ENCODE measurements around the gene TTYH2. TPM values are rescaled to one million over a fixed set of nuclear protein-coding genes. Genes with fewer than 3 reads are reported as not detected.

The TTYH2 gene
- total RNA-seq, 1 experiment from 2014 or later, result 0.28 TPM

DNA sequence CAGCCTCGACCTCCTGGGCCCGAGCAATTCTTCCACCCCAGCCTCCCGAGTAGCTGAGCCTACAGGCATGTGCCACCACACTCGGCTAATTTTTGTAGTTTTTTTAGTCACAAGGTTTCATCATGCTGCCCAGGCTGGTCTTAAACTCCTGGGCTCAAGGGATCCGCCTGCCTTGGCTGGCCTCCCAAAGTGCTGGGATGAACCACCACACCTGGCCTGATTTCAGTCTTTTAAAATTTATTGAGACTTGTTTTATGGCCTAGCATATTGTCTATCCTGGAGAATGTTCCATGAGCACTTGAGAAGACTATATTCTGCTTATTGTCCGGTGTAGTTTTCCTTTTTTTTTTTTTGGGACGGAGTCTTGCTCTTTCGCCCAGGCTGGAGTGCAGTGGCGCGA, 79.1 kb downstream of the TTYH2 start:
- H3K36me3 Mint-ChIP-seq (ENCODE audit: insufficient read depth, unreplicated experiment), result no peaks in the 10 kb centered on the region
- peaks cover 9% of the 10 kb centered on the region for H3K4me1 Mint-ChIP-seq (ENCODE audit: low read depth, unreplicated experiment)
- no peaks in the 10 kb centered on the region for H3K9me3 Mint-ChIP-seq (ENCODE audit: low read depth, unreplicated experiment)
- H3K27ac Mint-ChIP-seq (ENCODE audit: unreplicated experiment), result no peak overlapping the region
- intact Hi-C loops (cut with micrococcal nuclease; ENCODE audit: unreplicated experiment), result loop anchor here (10.0 kb wide), 1 partner anchor 202 kb away; no protein-coding TSS in a partner anchor
- peaks cover 72% of the 10 kb centered on the region for H3K27me3 Mint-ChIP-seq (ENCODE audit: unreplicated experiment)
- H3K4me3 Mint-ChIP-seq (ENCODE audit: low read depth, unreplicated experiment), result no peak overlapping the region
- no peak for DNase-seq
- TF ChIP-seq CTCF (IDR thresholded peaks at IDR 0.05; ENCODE audit: unreplicated experiment), result no peak
- BruUV-seq (replicated peaks), result no TSS peak
- CTCF ChIA-PET, result no interaction called here

DNA sequence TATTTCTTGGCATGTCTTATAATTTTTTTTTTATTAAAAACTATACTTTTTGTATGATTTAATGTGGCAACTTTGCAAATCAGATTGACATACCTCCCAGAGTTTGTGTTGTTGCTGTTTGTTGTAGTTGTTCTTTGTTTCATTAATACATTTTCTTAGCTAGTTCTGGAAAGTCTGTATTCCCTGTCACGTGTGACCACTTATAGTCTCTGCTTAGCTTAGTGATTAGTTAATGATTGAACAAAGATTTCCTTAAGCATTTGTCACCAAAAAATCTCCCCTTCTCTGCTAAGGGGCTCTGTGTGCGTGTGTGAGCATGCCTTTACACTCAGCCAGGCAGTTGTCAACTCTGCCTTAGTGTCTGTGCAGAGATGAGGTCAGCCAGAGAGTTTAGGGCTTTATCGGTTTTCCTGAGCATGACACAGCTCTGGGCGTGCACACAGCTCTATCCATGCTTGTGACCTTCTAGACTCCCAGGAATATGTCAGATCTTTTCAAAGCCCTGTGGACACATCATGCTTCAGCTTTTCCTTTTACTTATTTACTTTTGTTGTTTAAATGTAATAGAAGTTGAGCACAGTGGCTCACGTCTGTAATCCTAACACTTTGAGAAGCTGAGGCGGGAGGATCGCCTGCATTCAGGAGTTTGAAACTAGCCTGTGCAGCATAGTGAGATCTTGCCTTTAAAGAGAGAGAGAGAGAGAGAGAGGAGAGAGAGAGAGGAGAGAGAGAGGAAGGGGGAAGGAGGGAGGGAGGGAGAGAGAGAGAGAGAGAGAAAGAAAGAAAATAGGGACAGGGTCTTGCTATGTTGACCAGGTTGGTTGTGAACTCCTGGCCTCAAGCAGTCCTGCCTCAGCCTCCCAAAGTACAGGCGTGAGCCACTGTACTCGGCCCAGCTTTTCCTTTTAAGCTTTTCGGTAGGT, 82.5 kb downstream of the TTYH2 start:
- Mint-ChIP-seq H3K27ac (ENCODE audit: unreplicated experiment) (no peak overlapping the region), H3K4me3 (ENCODE audit: low read depth, unreplicated experiment) (no peak overlapping the region), H3K4me1 (ENCODE audit: low read depth, unreplicated experiment) (peaks cover 9% of the 10 kb centered on the region), H3K36me3 (ENCODE audit: insufficient read depth, unreplicated experiment) (no peaks in the 10 kb centered on the region), H3K9me3 (ENCODE audit: low read depth, unreplicated experiment) (no peaks in the 10 kb centered on the region), H3K27me3 (ENCODE audit: unreplicated experiment) (peaks cover 71% of the 10 kb centered on the region)
- DNase-seq, result no peak
- CTCF ChIA-PET, result interaction anchor here (0.9 to 1.7 kb wide), 8 partner anchors 7 to 85 kb away, joined by 3 to 10 read pairs (median 3); partner anchors contain the start of gene TTYH2
- intact Hi-C loops (cut with micrococcal nuclease; ENCODE audit: unreplicated experiment), result loop anchor here (10.0 kb wide), 1 partner anchor 199 kb away; no protein-coding TSS in a partner anchor
- no TSS peak for BruUV-seq (replicated peaks)
- TF ChIP-seq CTCF (IDR thresholded peaks at IDR 0.05; ENCODE audit: unreplicated experiment), result no peak

GRCh38 chr17:74296548-74296936, 83.2 kb downstream of the TTYH2 start:
- peak; percentile 51 for DNase-seq
- Mint-ChIP-seq H3K36me3 (ENCODE audit: insufficient read depth, unreplicated experiment) (no peaks in the 10 kb centered on the region), H3K4me3 (ENCODE audit: low read depth, unreplicated experiment) (no peak overlapping the region), H3K27me3 (ENCODE audit: unreplicated experiment) (peaks cover 71% of the 10 kb centered on the region), H3K4me1 (ENCODE audit: low read depth, unreplicated experiment) (peaks cover 9% of the 10 kb centered on the region), H3K27ac (ENCODE audit: unreplicated experiment) (no peak overlapping the region), H3K9me3 (ENCODE audit: low read depth, unreplicated experiment) (no peaks in the 10 kb centered on the region)
- intact Hi-C loops (cut with micrococcal nuclease; ENCODE audit: unreplicated experiment), result loop anchor here (10.0 kb wide), 1 partner anchor 198 kb away; no protein-coding TSS in a partner anchor
- CTCF ChIA-PET, result interaction anchor here (0.9 to 1.7 kb wide), 7 partner anchors 8 to 85 kb away, joined by 3 to 10 read pairs (median 3); partner anchors contain the start of gene TTYH2
- BruUV-seq (replicated peaks), result no TSS peak
- TF ChIP-seq CTCF (IDR thresholded peaks at IDR 0.05; ENCODE audit: unreplicated experiment), result peak; percentile 30

DNA sequence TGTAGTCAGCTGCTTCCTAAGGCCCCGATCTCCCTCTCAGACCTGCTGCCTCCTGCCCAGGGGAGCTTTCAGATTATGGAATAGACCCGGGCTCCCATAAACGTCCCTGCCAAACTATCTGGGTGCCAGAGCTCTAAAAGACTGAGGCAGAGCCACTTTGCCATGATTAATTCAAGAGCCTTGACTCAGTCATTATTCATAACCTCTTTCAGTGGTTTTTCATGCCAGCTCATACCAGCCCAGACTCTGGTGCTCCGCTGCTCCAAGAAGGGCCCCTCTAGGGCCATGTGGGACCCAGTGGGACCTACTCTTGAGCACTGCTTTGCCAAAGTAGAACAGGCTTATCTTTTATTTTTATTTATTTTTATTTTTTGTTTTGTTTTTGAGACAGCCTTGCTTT, 84.6 kb downstream of the TTYH2 start:
- Mint-ChIP-seq H3K4me1 (ENCODE audit: low read depth, unreplicated experiment) (peaks cover 9% of the 10 kb centered on the region), H3K36me3 (ENCODE audit: insufficient read depth, unreplicated experiment) (no peaks in the 10 kb centered on the region), H3K27ac (ENCODE audit: unreplicated experiment) (no peak overlapping the region), H3K4me3 (ENCODE audit: low read depth, unreplicated experiment) (no peak overlapping the region), H3K9me3 (ENCODE audit: low read depth, unreplicated experiment) (no peaks in the 10 kb centered on the region), H3K27me3 (ENCODE audit: unreplicated experiment) (peaks cover 73% of the 10 kb centered on the region)
- TF ChIP-seq CTCF (IDR thresholded peaks at IDR 0.05; ENCODE audit: unreplicated experiment), result no peak
- CTCF ChIA-PET, result no interaction called here
- BruUV-seq (replicated peaks), result no TSS peak
- no peak for DNase-seq
- intact Hi-C loops (cut with micrococcal nuclease; ENCODE audit: unreplicated experiment), result loop anchor here (10.0 kb wide), 1 partner anchor 197 kb away; no protein-coding TSS in a partner anchor
